Mucosa of gallbladder (tissue), 1 donor: ENCODE data around the gene RNF208. TPM values are rescaled to one million over a fixed set of nuclear protein-coding genes. Genes with fewer than 3 reads are reported as not detected.

ENCODE experiments used
- DNase-seq: peaks from one replicate; pipeline ENCODE4 v3.0.0-alpha.2; 2020; ENCODE audit warnings: low spot score
- total RNA-seq: library from RNA; stranded (reverse); gene quantifications from one replicate; pipeline ENCODE4 v1.2.1, GENCODE V29; 2021
- donor health status: DM: no; HTN: no; CAD: no.

The RNF208 gene
- total RNA-seq, 1 donor from 2014 or later: 16.8 TPM

DNA sequence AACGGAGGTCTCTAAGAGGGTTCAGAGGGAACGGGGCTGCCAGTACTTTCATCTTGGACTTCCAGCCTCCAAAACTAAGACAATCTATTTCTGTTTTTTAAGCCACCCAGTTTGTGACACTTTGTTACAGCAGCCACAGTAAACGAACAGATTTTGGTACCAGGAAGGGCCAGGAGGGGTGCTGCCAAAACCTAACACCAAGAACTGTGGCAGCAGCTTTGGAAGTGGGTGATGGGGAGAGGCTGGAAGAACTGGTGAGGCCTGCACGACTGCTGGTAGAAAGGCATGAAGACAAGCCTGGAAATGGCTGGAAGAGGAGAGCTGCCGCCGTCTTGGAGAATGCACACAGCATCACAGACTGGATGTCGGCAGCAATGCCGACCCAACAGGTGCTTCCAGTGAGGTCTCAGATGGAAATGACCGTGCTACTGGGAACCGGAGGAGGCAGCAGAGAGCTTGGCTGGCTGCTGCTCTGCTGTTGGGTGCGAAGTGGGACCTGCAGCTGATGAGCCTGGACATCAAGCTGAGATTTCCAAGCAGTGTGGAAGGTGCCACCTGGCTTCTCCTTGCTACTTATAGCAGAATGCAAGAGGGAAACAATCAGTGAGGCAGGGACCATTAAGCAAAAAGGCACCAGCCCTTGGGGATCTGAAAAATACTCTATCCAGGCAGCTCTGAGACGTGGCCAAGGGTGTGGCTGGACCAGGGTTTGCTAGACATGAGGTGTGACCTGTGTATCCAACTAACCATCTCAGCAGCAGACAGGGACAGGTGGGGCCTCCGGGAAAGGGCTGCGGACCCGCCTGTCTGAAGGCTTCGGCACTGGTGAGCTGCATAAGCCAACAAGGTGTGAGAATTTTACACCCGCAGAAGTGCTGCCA lies 45.5 kb downstream of the RNF208 start:
- DNase-seq: no peak

DNA sequence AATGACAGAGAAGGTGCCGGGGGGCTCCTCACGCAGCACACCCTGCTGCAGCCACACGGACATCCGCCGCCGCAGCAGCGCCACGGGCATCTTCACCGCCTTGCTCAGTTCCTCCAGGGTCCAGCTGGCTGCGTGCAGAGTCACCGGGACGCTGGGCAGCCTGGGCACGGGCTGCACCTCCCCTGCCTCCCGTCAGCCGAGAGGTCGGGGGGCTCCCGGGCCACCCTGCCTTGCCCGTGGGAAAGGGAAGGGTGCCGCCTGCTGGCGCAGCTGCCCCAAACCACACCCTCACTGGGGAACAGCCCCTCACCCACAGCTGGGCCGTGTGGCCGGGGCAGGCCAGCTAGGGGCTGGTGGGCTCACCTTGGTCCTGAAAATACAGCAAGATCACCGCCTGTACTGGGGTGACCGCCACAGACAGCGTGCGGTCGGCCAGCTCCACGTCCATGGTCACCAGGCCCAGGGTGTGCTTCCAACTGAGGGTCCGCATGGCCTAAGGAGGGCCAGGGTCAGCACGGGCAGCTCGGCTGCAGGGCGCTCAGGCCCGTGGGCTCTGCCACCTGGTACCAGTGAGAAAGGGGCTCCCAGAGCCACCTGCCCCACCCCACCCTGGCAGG lies 46.6 kb downstream of the RNF208 start:
- DNase-seq: no peak

DNA sequence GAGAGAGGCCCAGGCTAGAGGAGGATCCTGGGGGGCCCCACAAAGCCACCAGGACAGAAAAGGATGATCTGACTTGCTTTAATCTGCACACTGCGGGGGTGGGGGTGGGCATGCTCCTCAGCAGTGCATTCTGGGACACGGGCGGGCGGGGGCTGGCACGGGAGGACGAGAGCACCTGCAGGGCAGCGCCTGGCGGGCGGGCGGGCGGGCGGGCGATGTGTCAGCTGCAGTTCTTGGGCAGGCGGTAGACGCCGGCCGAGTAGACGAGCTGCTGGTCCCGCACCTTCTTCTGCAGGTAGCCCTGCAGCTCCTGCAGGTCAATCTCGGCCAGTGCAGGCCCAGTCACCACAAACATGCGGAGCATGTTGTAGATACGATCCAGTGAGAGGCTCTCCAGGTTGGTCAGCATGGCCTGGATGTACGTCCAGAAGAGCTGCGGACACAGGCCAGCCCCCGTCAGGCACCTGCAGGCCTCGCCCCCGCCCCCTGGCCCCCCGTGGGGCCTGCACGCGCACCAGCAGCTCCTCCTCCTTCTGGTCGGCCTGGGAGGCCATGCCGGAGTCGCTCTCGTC lies 47.2 kb downstream of the RNF208 start:
- no peak for DNase-seq

DNA sequence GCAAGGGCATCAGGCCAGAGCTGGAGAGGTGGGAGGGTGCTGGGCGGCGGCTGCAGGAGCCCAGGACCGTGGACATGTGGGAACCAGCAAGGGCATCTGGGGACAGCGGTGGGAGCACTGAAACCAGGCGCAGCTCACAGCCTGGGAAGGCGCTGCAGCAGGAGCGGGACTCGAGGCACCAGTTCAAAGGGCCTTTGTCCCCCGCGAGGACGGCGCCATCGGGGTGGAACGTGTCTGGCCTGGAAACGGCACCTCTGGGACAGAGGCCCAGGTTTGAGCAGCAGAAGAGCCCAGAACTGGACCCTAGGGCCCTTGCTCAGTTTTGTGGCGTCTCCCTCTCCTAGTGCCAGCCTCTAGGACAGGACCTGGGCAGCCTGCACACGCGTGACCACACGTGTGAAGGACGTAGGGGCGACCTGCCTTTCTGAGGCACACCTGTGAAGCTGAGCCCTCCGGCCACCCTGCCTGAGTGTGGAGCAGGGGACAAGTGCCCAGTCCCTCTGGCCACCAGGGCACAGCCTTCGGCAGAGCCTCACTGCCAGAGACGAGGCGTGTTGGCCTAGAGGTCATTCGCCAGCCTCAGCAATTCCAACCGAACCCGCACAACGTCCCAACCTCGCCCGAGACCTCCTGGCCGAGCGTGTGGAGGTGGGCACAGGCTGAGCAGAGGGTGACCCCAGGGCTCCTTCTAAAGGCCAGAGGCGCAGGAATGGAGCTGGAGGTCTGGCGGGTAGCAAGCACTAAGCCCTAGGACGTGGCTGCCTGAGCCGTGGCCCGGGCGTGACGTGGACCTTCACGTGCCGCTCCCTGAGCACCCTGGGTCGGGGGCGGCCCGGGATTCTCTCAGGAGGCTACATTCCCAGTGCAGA lies 48.0 kb downstream of the RNF208 start:
- DNase-seq: no peak

DNA sequence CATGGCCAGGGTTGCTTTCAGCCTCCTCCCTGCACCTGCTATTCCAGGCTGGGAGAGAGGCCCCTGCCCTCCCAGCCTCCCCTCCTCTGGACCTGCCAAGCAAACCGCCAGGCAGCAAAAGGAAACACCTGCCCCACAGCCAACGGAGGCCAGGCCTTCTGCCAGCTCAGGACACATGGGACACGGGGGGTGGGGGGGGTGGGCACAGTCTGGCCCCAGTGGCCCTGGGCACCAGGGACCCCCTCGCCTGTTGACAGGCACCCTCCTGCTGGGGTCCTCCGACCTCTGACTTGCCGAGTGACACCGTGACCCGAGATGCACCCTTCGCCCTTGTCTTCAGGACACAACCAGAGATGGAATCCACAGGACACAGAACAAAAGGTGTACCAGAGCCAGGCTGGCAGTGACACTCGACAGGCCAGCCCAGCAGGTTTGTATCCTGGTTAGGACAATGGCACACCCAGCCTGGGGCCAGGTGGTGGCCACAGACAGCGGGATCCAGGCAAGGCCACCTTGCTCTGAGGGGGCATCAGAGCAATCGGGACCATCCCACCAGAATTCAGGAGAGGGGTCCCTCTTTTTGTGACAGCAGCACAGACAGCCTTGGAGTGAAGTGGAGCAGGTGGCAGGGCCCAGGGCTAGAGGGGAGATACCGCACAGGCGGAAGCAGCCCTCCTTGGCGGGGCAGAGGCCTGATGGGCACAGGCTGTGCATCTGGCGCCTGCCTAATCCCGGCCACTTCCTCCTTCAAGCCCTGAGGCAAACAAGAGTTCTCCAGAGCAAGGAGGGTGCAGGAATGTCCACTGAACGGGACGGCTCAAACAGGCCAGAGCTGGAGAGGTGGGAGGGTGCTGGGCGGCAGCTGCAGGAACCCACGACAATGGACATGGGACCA lies 48.9 kb downstream of the RNF208 start:
- DNase-seq: no peak

DNA sequence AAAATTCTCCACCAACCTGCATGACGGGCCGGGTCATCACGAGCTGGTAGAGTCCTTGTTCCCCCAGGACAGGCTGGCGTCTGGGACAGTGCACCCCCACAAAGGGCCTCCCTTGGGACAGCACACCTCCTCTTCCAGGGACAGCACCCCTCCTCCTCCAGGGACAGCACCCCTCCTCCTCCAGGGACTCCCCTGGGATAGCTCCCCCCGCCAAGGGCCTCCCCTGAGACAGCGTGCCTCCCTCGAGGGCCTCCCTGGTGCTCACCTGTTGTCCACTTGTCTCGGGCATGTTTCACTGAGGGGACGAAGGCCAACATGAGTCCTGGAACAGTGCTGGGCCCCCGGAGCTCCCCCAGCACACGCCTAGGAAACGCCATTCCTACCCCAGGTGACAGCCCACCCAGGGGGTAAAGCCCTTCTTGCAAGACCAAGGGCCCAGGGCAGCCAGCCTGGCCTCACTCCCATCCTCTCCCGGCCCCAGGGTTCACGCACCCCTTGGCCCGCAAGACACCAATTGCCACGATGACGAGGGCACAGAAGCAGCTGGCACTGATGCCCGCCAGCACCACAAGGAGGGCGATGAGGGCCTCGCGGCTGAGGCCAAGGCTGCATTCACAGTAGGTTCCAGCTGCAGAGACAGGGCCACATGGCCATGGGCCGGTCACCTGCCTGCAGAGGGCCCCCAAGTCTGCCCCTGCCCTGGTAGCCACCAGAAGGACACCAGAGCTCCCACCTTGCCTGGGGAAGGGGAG lies 50.7 kb downstream of the RNF208 start:
- no peak for DNase-seq

DNA sequence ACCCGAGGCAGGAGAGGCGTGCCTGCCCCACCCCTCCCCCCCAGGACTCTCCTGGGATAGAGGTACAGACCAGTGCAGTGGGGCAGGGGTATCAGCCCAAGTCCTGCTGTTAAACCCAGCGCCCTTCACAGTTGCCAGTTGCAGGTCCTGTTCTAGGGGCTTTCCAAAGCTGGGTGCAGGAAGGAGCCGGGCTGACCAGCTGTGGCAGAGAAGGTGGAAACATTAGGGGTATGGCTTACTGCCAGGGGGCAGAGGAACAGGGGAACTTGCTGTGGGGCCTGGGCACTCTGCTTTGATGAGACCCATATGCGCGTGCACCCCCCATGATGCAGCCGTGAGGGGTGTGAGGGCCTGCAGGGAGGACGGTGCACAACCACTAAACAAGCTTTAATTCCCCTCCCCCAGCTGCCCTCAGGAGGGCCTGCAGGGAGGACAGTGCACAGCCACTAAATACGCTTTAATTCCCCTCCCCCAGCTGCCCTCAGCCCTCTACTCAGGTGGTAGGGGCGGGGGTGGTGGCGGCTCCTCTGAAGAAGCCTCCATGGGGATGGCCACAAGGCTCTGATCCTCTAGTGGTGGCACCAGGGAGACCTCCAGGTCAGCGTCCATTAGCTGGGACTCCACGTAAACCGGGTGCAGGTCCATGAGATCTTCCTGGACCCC lies 51.4 kb downstream of the RNF208 start:
- no peak for DNase-seq

Other genes starting within 250 kb of the RNF208 start
- 481 TPM for gene PTGDS, start 244.7 kb downstream of the RNF208 start, total RNA-seq
- gene LCNL1, start 239.2 kb downstream of the RNF208 start, total RNA-seq: 0.92 TPM
- 51.2 TPM for gene PAXX, start 229.8 kb downstream of the RNF208 start, total RNA-seq
- 2.2 TPM for gene CLIC3, start 225.7 kb downstream of the RNF208 start, total RNA-seq
- gene ABCA2, start 194.0 kb downstream of the RNF208 start, total RNA-seq: 298 TPM
- gene FUT7, start 190.2 kb downstream of the RNF208 start, total RNA-seq: 0.26 TPM
- gene NPDC1, start 176.1 kb downstream of the RNF208 start, total RNA-seq: 376 TPM
- 41.1 TPM for gene ENTPD2, start 168.2 kb downstream of the RNF208 start, total RNA-seq
- gene SAPCD2, start 151.7 kb downstream of the RNF208 start, total RNA-seq: 2.4 TPM
- gene UAP1L1, start 144.7 kb downstream of the RNF208 start, total RNA-seq: 10.5 TPM
- 59.8 TPM for gene MAN1B1, start 135.3 kb downstream of the RNF208 start, total RNA-seq
- gene DPP7, start 107.5 kb downstream of the RNF208 start, total RNA-seq: 199 TPM
- gene GRIN1, start 83.1 kb downstream of the RNF208 start, total RNA-seq: 0.83 TPM
- gene LRRC26, start 52.2 kb downstream of the RNF208 start, total RNA-seq: 0.43 TPM
- gene TMEM210, start 50.2 kb downstream of the RNF208 start, total RNA-seq: not detected
- gene ANAPC2, start 33.7 kb downstream of the RNF208 start, total RNA-seq: 64.6 TPM
- 65.7 TPM for gene SSNA1, start 33.6 kb downstream of the RNF208 start, total RNA-seq
- 74.4 TPM for gene TPRN, start 21.5 kb downstream of the RNF208 start, total RNA-seq
- 37.6 TPM for gene TMEM203, start 16.6 kb downstream of the RNF208 start, total RNA-seq
- gene NDOR1, start 16.5 kb downstream of the RNF208 start, total RNA-seq: 29.5 TPM
- 0.78 TPM for gene CYSRT1, start 2.9 kb upstream of the RNF208 start, total RNA-seq
- gene RNF224, start 5.3 kb upstream of the RNF208 start, total RNA-seq: 0.95 TPM
- 0.49 TPM for gene SLC34A3, start 8.7 kb upstream of the RNF208 start, total RNA-seq
- 296 TPM for gene TUBB4B, start 19.0 kb upstream of the RNF208 start, total RNA-seq
- gene STPG3, start 29.0 kb upstream of the RNF208 start, total RNA-seq: not detected
- gene NELFB, start 33.1 kb upstream of the RNF208 start, total RNA-seq: 61.2 TPM
- 61.6 TPM for gene TOR4A, start 55.5 kb upstream of the RNF208 start, total RNA-seq
- gene NRARP, start 80.0 kb upstream of the RNF208 start, total RNA-seq: 124 TPM
- 47.6 TPM for gene EXD3, start 200.9 kb upstream of the RNF208 start, total RNA-seq
- gene NOXA1, start 201.2 kb upstream of the RNF208 start, total RNA-seq: 36.7 TPM
- gene ENTPD8, start 219.1 kb upstream of the RNF208 start, total RNA-seq: 27.9 TPM
- 69.6 TPM for gene NSMF, start 237.1 kb upstream of the RNF208 start, total RNA-seq